H1 (cell line): ENCODE results near the gene PKD1L1. TPM values are rescaled to one million over a fixed set of nuclear protein-coding genes. Genes with fewer than 3 reads are reported as not detected.

Experiments used
- CTCF ChIA-PET: fragments of 300-600 bp; sonication (Branson Sonifier 250); formaldehyde crosslinking; loops from one replicate; lab custom pipeline; 2021; ENCODE audit not compliant: partially characterized antibody; lab: Charles Lee
- POLR2A ChIA-PET: fragments of 300-600 bp; sonication (Branson Sonifier 250); formaldehyde crosslinking; loops from one replicate; lab custom pipeline; 2021; ENCODE audit warnings: inconsistent platforms; ENCODE audit not compliant: partially characterized antibody; lab: Charles Lee
- DNase-seq, 2 experiments: peaks; one replicate each; pipeline versions ENCODE4 v3.0.0 to v3.0.0-alpha.2; 2010 to 2022; ENCODE audit warnings: low spot score in 2 of 2, low read depth in 1 of 2, mixed read lengths in 1 of 2
- FAIRE-seq: peaks from 2 replicates; lab custom pipeline; 2011; peaks lifted over from hg19 to GRCh38; lab: Jason Lieb, UNC
- H2AFZ ChIP-seq: 2 replicates; pipeline ENCODE4 v1.8.1; 2012; ENCODE audit warnings: low read length, inconsistent platforms
- H2AK5ac ChIP-seq: 2 replicates; pipeline ENCODE4 v1.6.1; 2013; ENCODE audit warnings: low read depth, low read length
- H2BK120ac ChIP-seq: replicated peaks from 2 replicates; pipeline ENCODE3; 2013; ENCODE audit warnings: low read depth, low read length, inconsistent platforms
- H2BK12ac ChIP-seq: 2 replicates; pipeline ENCODE4 v1.6.1; 2013; ENCODE audit warnings: low read depth, low read length
- H2BK15ac ChIP-seq: 2 replicates; pipeline ENCODE4 v1.6.1; 2013; ENCODE audit warnings: low read length
- H2BK20ac ChIP-seq: 2 replicates; pipeline ENCODE4 v1.6.1; 2013; ENCODE audit warnings: low read length
- H2BK5ac ChIP-seq: 2 replicates; pipeline ENCODE4 v1.6.1; 2013; ENCODE audit warnings: low read depth, low read length
- H3K14ac ChIP-seq: 2 replicates; pipeline ENCODE4 v1.6.1; 2013; ENCODE audit warnings: inconsistent platforms; ENCODE audit not compliant: insufficient read length
- H3K18ac ChIP-seq: 2 replicates; pipeline ENCODE4 v1.6.1; 2013; ENCODE audit warnings: low read length; ENCODE audit errors: extremely low read depth
- H3K23ac ChIP-seq: 2 replicates; pipeline ENCODE4 v1.6.1; 2013; ENCODE audit warnings: inconsistent platforms; ENCODE audit not compliant: insufficient read length
- H3K23me2 ChIP-seq: 2 replicates; pipeline ENCODE4 v1.6.1; 2013; ENCODE audit warnings: low read depth, low read length
- H3K27ac ChIP-seq: 2 replicates; pipeline ENCODE4 v1.6.1; 2011; ENCODE audit warnings: low read depth, low read length, inconsistent platforms
- H3K27me3 ChIP-seq, 4 experiments: replicated peaks in 1 of 4; 1 replicate in 1 of 4; 2 replicates in 3 of 4; pipeline versions ENCODE4 v1.6.1 to v1.8.1; 2011 to 2013; ENCODE audit warnings: low read length in 3 of 4, mild to moderate bottlenecking in 3 of 4, inconsistent platforms in 2 of 4, mixed read lengths in 2 of 4, moderate library complexity in 1 of 4; ENCODE audit not compliant: control insufficient read depth in 3 of 4, insufficient read depth in 3 of 4; ENCODE audit errors: extremely low read depth in 1 of 4
- H3K36me3 ChIP-seq, 4 experiments: 2 replicates each; pipeline versions ENCODE4 v1.6.1 to v1.8.1; 2011 to 2013; ENCODE audit warnings: mild to moderate bottlenecking in 4 of 4, low read length in 3 of 4, moderate library complexity in 2 of 4, control low read depth in 1 of 4, inconsistent platforms in 1 of 4; ENCODE audit not compliant: insufficient read depth in 4 of 4, control insufficient read depth in 2 of 4
- H3K4ac ChIP-seq: replicated peaks from 2 replicates; pipeline ENCODE3; 2013; ENCODE audit warnings: low read length, low read depth, mixed read lengths, inconsistent platforms; ENCODE audit not compliant: insufficient read length
- H3K4me1 ChIP-seq, 4 experiments: replicated peaks in 1 of 4; 1 replicate in 1 of 4; 2 replicates in 3 of 4; pipeline versions ENCODE4 v1.6.1 to v1.8.1; 2011 to 2013; ENCODE audit warnings: low read length in 3 of 4, inconsistent platforms in 2 of 4, mixed read lengths in 1 of 4; ENCODE audit not compliant: insufficient read depth in 4 of 4, control insufficient read depth in 3 of 4
- H3K4me2 ChIP-seq, 2 experiments: 2 replicates each; pipeline versions ENCODE4 v1.6.1 to v1.8.1; 2011 to 2013; ENCODE audit warnings: low read depth in 2 of 2, low read length in 2 of 2, control low read depth in 1 of 2, inconsistent platforms in 1 of 2, mild to moderate bottlenecking in 1 of 2; ENCODE audit not compliant: insufficient read depth in 1 of 2
- H3K4me3 ChIP-seq, 4 experiments: fragments of 200-600, 300-600 bp in 1 of 4; sonication (generic), shearing (Covaris generic), sonication (Bioruptor Twin) in 1 of 4; 2 replicates each; pipeline versions ENCODE4 v1.5.1 to v1.8.1; 2011 to 2016; ENCODE audit warnings: low read length in 4 of 4, low read depth in 3 of 4, control low read depth in 2 of 4, inconsistent platforms in 2 of 4, mild to moderate bottlenecking in 2 of 4, mixed read lengths in 1 of 4, moderate library complexity in 1 of 4; ENCODE audit not compliant: insufficient read depth in 2 of 4; ENCODE audit errors: extremely low read depth in 1 of 4
- H3K56ac ChIP-seq: replicated peaks from 2 replicates; pipeline ENCODE3; 2013; ENCODE audit warnings: low read depth, mild to moderate bottlenecking, mixed read lengths, low read length, inconsistent platforms; ENCODE audit not compliant: insufficient read length
- H3K79me1 ChIP-seq: 2 replicates; pipeline ENCODE4 v1.6.1; 2013; ENCODE audit warnings: low read depth, low read length, control low read depth
- H3K79me2 ChIP-seq, 2 experiments: 2 replicates each; pipeline versions ENCODE4 v1.6.1 to v1.8.1; 2012 to 2013; ENCODE audit warnings: low read length in 2 of 2, mild to moderate bottlenecking in 2 of 2, inconsistent platforms in 1 of 2; ENCODE audit not compliant: insufficient read depth in 2 of 2, control insufficient read depth in 1 of 2
- H3K9ac ChIP-seq, 4 experiments: replicated peaks in 1 of 4; 1 replicate in 1 of 4; 2 replicates in 3 of 4; pipeline versions ENCODE4 v1.6.1 to v1.8.1; 2011 to 2013; ENCODE audit warnings: low read depth in 3 of 4, low read length in 3 of 4, control low read depth in 2 of 4, mild to moderate bottlenecking in 2 of 4, moderate library complexity in 2 of 4, inconsistent platforms in 1 of 4; ENCODE audit errors: extremely low read depth in 1 of 4
- H3K9me3 ChIP-seq, 2 experiments: 2 replicates each; pipeline versions ENCODE4 v1.6.1 to v1.8.1; 2012 to 2013; ENCODE audit warnings: mild to moderate bottlenecking in 2 of 2, moderate library complexity in 2 of 2, control low read depth in 1 of 2, inconsistent platforms in 1 of 2, low read depth in 1 of 2, low read length in 1 of 2, mixed read lengths in 1 of 2; ENCODE audit not compliant: insufficient read depth in 2 of 2
- H4K20me1 ChIP-seq, 2 experiments: replicated peaks in 1 of 2; 2 replicates each; pipeline versions ENCODE3 to v1.8.1; 2011 to 2013; ENCODE audit warnings: inconsistent platforms in 2 of 2, low read length in 2 of 2, mild to moderate bottlenecking in 1 of 2; ENCODE audit not compliant: insufficient read depth in 2 of 2, control insufficient read depth in 1 of 2
- H4K5ac ChIP-seq: 2 replicates; pipeline ENCODE4 v1.6.1; 2013; ENCODE audit warnings: low read length, low read depth, mixed read lengths, inconsistent platforms; ENCODE audit not compliant: insufficient read length
- H4K8ac ChIP-seq: 2 replicates; pipeline ENCODE4 v1.8.0; 2013; ENCODE audit warnings: mild to moderate bottlenecking, moderate library complexity, low read length, inconsistent platforms; ENCODE audit not compliant: insufficient read depth; ENCODE audit errors: extremely low read depth
- H4K91ac ChIP-seq: replicated peaks from 2 replicates; pipeline ENCODE3; 2013; ENCODE audit warnings: low read length, mixed read lengths, inconsistent platforms; ENCODE audit not compliant: insufficient read length
- WGBS, 2 experiments: shearing (Covaris generic) in 1 of 2; methylation state at CpG; one replicate each; pipeline versions ENCODE4 v1.1.6 to v1.1.7; 2013 to 2015; ENCODE audit warnings: low lambda C conversion rate in 2 of 2, mixed read lengths in 2 of 2, inconsistent platforms in 1 of 2, low coverage in 1 of 2, missing lambda C conversion rate in 1 of 2; ENCODE audit not compliant: insufficient replicate concordance in 2 of 2, insufficient coverage in 1 of 2, insufficient read length in 1 of 2; ENCODE audit errors: extremely low coverage in 1 of 2, missing lambda C conversion rate in 1 of 2; 5-methylcytosine and 5-hydroxymethylcytosine counted together
- polyA plus RNA-seq, 7 experiments: library from polyadenylated mRNA; depleted of rRNA in 3 of 7; stranded (reverse) in 5 of 7; unstranded in 2 of 7; fragments of >200 nt in 5 of 7; fragments of 200-250 nt in 2 of 7; gene quantifications; 1 replicate in 5 of 7; 2 replicates in 1 of 7; 4 replicates in 1 of 7; pipeline versions ENCODE4 v1.2.1 to v1.2.3, GENCODE V29; 2011 to 2013; ENCODE audit warnings: missing spikeins in 2 of 7, mixed read lengths in 2 of 7
- total RNA-seq: library from RNA; stranded (reverse); fragmentation: NEBNext Ultra II Directional; extraction: Animal tissue kit (Norgen Biotek cat#: 25700); gene quantifications from 2 replicates; pipeline ENCODE4 v1.2.1, GENCODE V29; 2021

The PKD1L1 gene
- total and polyA plus RNA-seq, 2 of the 8 experiments (the other 6 are each of a cell fraction or from before 2014, with no cell fraction given), result 0.22 to 0.35 TPM

GRCh38 chr7:47953822-47954221 lies 5.6 kb upstream of the PKD1L1 start:
- no peak overlapping the region for H2BK15ac ChIP-seq
- H4K5ac ChIP-seq, result no peak overlapping the region
- no peak overlapping the region for H2BK20ac ChIP-seq
- no peaks in the 10 kb centered on the region for H4K20me1 ChIP-seq
- 90% methylated on average over 4 of the region's 4 CpGs; no CpG with 5 or more reads in 1 of the 2 experiments for WGBS, 2 experiments
- H3K9ac ChIP-seq, result no peak overlapping the region
- H3K18ac ChIP-seq, result no peak overlapping the region
- ChIA-PET POLR2A (interaction anchor here (0.6 kb wide), 1 partner anchor 22 kb away, joined by 3 read pairs; no protein-coding TSS in a partner anchor), CTCF (interaction anchor here (1.2 to 1.8 kb wide), 3 partner anchors 9 to 15 kb away, joined by 4 to 11 read pairs (median 4); no protein-coding TSS in a partner anchor)
- H3K4me1 ChIP-seq, result peaks cover 0 to 4% (median 1%) of the 10 kb centered on the region in 4 experiments; a peak in 4 of 7 replicates
- no peaks in the 10 kb centered on the region for H3K27me3 ChIP-seq
- no peak overlapping the region for H2BK12ac ChIP-seq
- FAIRE-seq, result no peak
- no peak overlapping the region for H3K27ac ChIP-seq
- no peak overlapping the region for H4K8ac ChIP-seq
- H4K91ac ChIP-seq, result no peak overlapping the region
- no peaks in the 10 kb centered on the region for H3K9me3 ChIP-seq
- H3K4me2 ChIP-seq, result no peak overlapping the region
- H3K56ac ChIP-seq, result no peak overlapping the region
- H2AK5ac ChIP-seq, result no peak overlapping the region
- no peak overlapping the region for H3K23ac ChIP-seq
- H2BK5ac ChIP-seq, result no peak overlapping the region
- no peak overlapping the region for H3K4ac ChIP-seq
- no peak overlapping the region for H2BK120ac ChIP-seq
- no peak overlapping the region for H3K4me3 ChIP-seq
- DNase-seq, result no peak
- peaks cover 2 to 20% (median 6%) of the 10 kb centered on the region in 4 experiments; a peak in 5 of 8 replicates for H3K36me3 ChIP-seq
- no peak overlapping the region for H3K14ac ChIP-seq
- no peaks in the 10 kb centered on the region for H3K79me2 ChIP-seq
- H3K23me2 ChIP-seq, result no peaks in the 10 kb centered on the region
- H2AFZ ChIP-seq, result no peak overlapping the region
- H3K79me1 ChIP-seq, result no peaks in the 10 kb centered on the region
